HL-60 (cell line): ENCODE data around the gene MEA1.

ENCODE experiments used
- DNase-seq, 2 experiments: peaks; one replicate each; pipeline ENCODE4 v3.0.0-alpha.2; 2010 to 2020; ENCODE audit warnings: low read depth in 1 of 2, low spot score in 1 of 2
- H3K27ac ChIP-seq: fragments of 250-450 bp; sonication (Bioruptor Pico); replicated peaks from 2 replicates; pipeline ENCODE4 v1.5.1; 2020; ENCODE audit warnings: mild to moderate bottlenecking, moderate library complexity
- H3K27me3 ChIP-seq: fragments of 250-450 bp; sonication (Bioruptor Pico); 2 replicates; pipeline ENCODE4 v1.5.1; 2021; ENCODE audit warnings: mild to moderate bottlenecking, moderate library complexity; ENCODE audit not compliant: insufficient read depth, poor library complexity, severe bottlenecking
- H3K4me3 ChIP-seq: replicated peaks from 2 replicates; pipeline ENCODE4 v1.5.1; 2011; ENCODE audit warnings: mild to moderate bottlenecking, control low read depth, low read length; ENCODE audit not compliant: insufficient read depth
- GABPA ChIP-seq: IDR thresholded peaks from 2 replicates; pipeline ENCODE4 v1.6.1; 2012; ENCODE audit warnings: low read depth
- POLR2AphosphoS5 ChIP-seq: IDR thresholded peaks from 2 replicates; pipeline ENCODE4 v1.6.1; 2012; ENCODE audit warnings: low read depth
- SPI1 ChIP-seq: IDR thresholded peaks from 2 replicates; pipeline ENCODE4 v1.6.1; 2012; ENCODE audit warnings: low read depth, mild to moderate bottlenecking, borderline replicate concordance
- TF ChIP-seq, protein P1 (sequence below): IDR thresholded peaks from one replicate; pipeline ENCODE4 v1.5.1; 2011; ENCODE audit warnings: low read length, control low read depth, inconsistent platforms; ENCODE audit not compliant: insufficient read depth
- TF ChIP-seq, protein P2 (sequence below): IDR thresholded peaks from 2 replicates; pipeline ENCODE4 v1.6.1; 2012; ENCODE audit warnings: low read depth; ENCODE audit not compliant: insufficient replicate concordance

The MEA1 gene

GRCh38 chr6:42963179-42963854 lies 50.4 kb downstream of the MEA1 start:
- TF ChIP-seq POLR2AphosphoS5: no peak
- TF ChIP-seq, protein P1, sequence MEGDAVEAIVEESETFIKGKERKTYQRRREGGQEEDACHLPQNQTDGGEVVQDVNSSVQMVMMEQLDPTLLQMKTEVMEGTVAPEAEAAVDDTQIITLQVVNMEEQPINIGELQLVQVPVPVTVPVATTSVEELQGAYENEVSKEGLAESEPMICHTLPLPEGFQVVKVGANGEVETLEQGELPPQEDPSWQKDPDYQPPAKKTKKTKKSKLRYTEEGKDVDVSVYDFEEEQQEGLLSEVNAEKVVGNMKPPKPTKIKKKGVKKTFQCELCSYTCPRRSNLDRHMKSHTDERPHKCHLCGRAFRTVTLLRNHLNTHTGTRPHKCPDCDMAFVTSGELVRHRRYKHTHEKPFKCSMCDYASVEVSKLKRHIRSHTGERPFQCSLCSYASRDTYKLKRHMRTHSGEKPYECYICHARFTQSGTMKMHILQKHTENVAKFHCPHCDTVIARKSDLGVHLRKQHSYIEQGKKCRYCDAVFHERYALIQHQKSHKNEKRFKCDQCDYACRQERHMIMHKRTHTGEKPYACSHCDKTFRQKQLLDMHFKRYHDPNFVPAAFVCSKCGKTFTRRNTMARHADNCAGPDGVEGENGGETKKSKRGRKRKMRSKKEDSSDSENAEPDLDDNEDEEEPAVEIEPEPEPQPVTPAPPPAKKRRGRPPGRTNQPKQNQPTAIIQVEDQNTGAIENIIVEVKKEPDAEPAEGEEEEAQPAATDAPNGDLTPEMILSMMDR: no peak
- TF ChIP-seq SPI1: no peak
- TF ChIP-seq, protein P2, sequence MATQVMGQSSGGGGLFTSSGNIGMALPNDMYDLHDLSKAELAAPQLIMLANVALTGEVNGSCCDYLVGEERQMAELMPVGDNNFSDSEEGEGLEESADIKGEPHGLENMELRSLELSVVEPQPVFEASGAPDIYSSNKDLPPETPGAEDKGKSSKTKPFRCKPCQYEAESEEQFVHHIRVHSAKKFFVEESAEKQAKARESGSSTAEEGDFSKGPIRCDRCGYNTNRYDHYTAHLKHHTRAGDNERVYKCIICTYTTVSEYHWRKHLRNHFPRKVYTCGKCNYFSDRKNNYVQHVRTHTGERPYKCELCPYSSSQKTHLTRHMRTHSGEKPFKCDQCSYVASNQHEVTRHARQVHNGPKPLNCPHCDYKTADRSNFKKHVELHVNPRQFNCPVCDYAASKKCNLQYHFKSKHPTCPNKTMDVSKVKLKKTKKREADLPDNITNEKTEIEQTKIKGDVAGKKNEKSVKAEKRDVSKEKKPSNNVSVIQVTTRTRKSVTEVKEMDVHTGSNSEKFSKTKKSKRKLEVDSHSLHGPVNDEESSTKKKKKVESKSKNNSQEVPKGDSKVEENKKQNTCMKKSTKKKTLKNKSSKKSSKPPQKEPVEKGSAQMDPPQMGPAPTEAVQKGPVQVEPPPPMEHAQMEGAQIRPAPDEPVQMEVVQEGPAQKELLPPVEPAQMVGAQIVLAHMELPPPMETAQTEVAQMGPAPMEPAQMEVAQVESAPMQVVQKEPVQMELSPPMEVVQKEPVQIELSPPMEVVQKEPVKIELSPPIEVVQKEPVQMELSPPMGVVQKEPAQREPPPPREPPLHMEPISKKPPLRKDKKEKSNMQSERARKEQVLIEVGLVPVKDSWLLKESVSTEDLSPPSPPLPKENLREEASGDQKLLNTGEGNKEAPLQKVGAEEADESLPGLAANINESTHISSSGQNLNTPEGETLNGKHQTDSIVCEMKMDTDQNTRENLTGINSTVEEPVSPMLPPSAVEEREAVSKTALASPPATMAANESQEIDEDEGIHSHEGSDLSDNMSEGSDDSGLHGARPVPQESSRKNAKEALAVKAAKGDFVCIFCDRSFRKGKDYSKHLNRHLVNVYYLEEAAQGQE: no peak
- no peak for TF ChIP-seq GABPA
- Histone ChIP-seq H3K27ac (no peak overlapping the region), H3K4me3 (no peak overlapping the region), H3K27me3 (no peaks in the 10 kb centered on the region)
- DNase-seq: no peak

DNA sequence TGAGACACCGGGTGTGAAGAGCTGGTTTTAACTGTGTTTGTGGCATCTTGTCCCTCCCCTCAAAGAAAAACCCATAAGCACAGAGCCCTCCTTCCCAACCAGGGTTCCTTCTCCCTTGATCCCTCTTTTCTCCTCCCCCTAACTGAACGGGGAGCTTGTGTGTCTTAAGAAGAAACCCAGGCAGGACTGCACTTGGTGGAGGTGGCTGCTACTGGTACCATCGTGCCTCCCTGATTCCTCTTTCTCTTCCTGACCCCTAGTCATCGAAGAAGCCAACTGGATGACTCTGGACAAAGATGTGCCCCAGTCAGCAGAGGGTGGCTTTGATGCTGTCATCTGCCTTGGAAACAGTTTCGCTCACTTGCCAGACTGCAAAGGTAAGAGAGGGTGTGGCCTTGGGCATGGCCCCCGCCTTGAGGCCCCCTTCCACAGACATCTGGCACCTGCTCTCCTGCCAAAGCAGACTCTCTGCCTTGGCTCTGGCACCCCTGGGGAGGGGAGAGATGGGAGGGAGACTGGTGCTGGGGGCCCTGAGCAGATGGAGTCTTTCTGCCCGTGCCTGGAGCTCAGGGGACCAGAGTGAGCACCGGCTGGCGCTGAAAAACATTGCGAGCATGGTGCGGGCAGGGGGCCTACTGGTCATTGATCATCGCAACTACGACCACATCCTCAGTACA lies 51.1 kb downstream of the MEA1 start:
- no peaks in the 10 kb centered on the region for H3K27me3 ChIP-seq
- H3K27ac ChIP-seq: no peak overlapping the region
- TF ChIP-seq, protein P1: no peak
- TF ChIP-seq, protein P2: no peak
- TF ChIP-seq SPI1 (no peak), POLR2AphosphoS5 (no peak), GABPA (no peak)
- no peak overlapping the region for H3K4me3 ChIP-seq
- DNase-seq: no peak

DNA sequence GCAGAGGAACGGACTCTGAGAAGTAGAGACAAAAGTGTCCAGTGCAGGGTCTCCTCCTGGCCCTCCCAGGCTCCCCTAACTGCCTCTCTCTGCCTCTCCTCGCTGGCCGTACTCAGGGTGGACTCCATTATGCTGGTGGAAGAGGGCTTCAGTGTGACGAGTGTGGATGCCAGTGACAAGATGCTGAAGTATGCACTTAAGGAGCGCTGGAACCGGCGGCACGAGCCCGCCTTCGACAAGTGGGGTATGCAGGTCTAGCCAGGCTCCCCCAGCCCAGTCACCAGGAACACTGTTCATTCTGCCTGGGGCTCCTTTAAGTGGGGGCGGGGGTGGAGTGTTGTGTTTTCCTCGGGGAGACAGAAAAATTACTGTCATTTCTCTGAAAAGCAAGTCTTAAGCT lies 51.6 kb downstream of the MEA1 start:
- TF ChIP-seq SPI1 (no peak), POLR2AphosphoS5 (no peak), GABPA (no peak)
- TF ChIP-seq, protein P1: no peak
- TF ChIP-seq, protein P2: no peak
- DNase-seq: no peak
- H3K27ac ChIP-seq: no peak overlapping the region
- no peak overlapping the region for H3K4me3 ChIP-seq
- no peaks in the 10 kb centered on the region for H3K27me3 ChIP-seq
